ENCODE measurements around the gene PATL1.

Gene PATL1

DNA sequence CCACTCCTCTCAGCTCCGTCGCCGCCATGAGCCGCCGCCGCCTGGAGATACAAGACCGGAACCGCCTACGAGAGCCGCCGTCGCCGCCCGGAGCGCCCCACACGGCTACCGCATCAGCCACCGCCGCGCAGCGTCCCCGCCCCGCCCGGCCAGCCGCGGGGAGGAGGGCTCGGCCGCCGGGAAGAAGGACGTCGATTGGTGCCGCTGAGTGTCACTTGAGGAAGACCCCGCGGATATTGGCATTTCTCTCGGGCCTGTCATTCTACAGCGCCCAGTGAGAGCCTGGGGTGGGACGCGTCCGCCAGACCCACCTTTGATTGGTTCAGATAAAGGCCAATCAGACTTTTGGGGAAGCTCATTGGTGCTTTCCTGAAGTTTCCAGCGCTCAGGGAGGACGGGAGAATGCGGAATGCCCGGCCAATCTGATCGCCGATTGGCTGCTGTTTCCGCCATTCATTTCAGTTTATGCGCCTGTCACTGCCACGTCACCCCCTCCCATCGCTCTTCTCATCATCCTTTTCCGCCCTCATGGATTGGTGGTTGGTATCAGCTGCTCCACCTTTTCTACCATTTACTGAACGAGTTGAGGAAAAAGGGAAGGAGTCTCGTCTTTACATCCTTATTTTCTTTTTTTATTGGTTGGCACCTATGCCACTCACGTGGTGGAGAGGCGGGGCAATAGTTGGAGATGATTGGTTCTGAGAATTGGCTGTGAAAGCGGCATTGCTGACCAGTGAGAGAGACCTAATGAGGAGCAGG is 53.0 kb downstream of the PATL1 start, which contains the start of gene OSBP:
TSS of gene OSBP (minus strand) at position 138 of the 759 bp plus-strand sequence. CDS start at position 28, 110 bp downstream.
- Mint-ChIP-seq H3K27me3 (no peaks in the 10 kb centered on the region), H3K4me1 (ENCODE audit: low read depth) (peaks cover 40% of the 10 kb centered on the region), H3K4me3 (peak within 1 kb of the TSS; percentile 89), H3K27ac (peak within 1 kb of the TSS; percentile 98), H3K36me3 (ENCODE audit: low read depth) (peaks cover 23% of the 10 kb centered on the region), H3K9me3 (no peaks in the 10 kb centered on the region)
- intact Hi-C loops (cut with micrococcal nuclease): loop anchor here (1.0 to 10.0 kb wide), 3 partner anchors 53 to 189 kb away; partner anchors contain the start of gene PATL1

DNA sequence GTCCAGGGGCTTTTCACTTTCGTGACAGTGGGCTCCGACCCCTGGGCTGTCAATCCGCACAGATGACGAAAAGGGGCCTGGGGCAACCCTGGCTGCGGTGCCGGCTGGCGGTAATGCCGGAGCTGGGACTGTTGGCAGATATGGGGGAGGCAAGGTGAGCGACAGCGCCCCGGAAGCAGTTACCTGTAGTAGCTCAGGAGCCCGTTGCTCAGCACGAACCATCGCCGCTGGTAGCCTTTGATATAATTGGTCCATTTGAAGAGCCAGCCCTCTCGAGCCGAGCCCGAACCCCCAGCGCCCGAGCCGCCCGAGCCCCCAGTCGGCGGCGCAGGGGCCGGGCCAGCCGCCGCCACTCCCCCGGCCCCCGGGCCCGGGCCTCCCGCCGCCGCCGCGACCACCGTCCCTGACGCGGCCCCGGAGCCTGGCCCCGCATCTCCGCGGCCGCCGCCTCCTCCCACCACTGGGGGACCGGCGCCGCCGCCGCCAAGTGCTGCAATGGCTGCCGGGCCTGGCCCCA is 53.7 kb downstream of the PATL1 start:
- Mint-ChIP-seq H3K4me3 (peak overlapping the region; percentile 89), H3K4me1 (ENCODE audit: low read depth) (peaks cover 40% of the 10 kb centered on the region), H3K27ac (peak overlapping the region; percentile 98), H3K36me3 (ENCODE audit: low read depth) (peaks cover 30% of the 10 kb centered on the region), H3K9me3 (no peaks in the 10 kb centered on the region), H3K27me3 (no peaks in the 10 kb centered on the region)
- intact Hi-C loops (cut with micrococcal nuclease): loop anchor here (5.0 to 10.0 kb wide), 2 partner anchors 53 to 190 kb away; no protein-coding TSS in a partner anchor

DNA sequence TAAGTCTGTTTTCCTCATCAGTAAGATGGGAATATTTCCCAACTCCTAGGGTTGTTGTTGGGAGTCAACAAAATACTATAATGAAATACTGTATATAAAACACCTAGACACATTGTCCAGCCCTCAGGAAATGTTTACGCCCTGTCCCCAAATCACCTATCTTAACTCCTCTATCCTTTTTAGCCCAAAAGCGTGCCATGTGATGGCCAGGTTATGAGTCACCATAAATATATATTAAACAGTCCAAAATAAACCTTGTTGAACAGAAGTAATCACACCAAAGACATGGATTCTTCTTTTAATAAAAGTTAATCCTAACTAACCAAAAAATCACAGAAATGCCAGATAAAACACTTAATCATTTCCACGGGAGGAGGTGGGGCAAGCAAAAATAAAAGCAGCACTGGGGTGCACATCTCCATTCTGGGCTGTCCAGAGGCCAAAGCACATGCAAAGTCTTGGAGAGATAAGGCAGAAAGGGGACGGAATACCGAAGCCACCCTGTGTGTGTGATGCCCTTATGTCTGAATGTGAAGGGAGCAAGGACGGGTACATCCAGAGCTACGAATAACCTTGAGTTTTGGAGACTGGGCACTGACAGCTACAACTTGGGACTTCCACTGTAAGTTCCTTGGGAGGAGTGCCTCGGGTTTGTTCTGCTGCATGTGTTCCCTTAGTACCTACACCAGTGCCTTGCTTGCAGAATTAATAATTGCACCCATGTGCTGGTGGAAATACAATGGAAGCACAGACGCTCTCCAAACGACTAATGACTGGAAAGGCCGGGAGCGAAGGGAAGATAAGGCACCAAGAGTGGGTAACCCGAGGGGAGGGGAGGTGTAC is 54.3 kb downstream of the PATL1 start:
- H3K27me3 Mint-ChIP-seq: no peaks in the 10 kb centered on the region
- peak overlapping the region; percentile 98 for H3K27ac Mint-ChIP-seq
- H3K4me3 Mint-ChIP-seq: peak overlapping the region; percentile 89
- intact Hi-C loops (cut with micrococcal nuclease): loop anchor here (5.0 to 10.0 kb wide), 3 partner anchors 42 to 190 kb away; no protein-coding TSS in a partner anchor
- H3K36me3 Mint-ChIP-seq (ENCODE audit: low read depth): peaks cover 37% of the 10 kb centered on the region
- H3K9me3 Mint-ChIP-seq: no peaks in the 10 kb centered on the region
- peaks cover 40% of the 10 kb centered on the region for H3K4me1 Mint-ChIP-seq (ENCODE audit: low read depth)

DNA sequence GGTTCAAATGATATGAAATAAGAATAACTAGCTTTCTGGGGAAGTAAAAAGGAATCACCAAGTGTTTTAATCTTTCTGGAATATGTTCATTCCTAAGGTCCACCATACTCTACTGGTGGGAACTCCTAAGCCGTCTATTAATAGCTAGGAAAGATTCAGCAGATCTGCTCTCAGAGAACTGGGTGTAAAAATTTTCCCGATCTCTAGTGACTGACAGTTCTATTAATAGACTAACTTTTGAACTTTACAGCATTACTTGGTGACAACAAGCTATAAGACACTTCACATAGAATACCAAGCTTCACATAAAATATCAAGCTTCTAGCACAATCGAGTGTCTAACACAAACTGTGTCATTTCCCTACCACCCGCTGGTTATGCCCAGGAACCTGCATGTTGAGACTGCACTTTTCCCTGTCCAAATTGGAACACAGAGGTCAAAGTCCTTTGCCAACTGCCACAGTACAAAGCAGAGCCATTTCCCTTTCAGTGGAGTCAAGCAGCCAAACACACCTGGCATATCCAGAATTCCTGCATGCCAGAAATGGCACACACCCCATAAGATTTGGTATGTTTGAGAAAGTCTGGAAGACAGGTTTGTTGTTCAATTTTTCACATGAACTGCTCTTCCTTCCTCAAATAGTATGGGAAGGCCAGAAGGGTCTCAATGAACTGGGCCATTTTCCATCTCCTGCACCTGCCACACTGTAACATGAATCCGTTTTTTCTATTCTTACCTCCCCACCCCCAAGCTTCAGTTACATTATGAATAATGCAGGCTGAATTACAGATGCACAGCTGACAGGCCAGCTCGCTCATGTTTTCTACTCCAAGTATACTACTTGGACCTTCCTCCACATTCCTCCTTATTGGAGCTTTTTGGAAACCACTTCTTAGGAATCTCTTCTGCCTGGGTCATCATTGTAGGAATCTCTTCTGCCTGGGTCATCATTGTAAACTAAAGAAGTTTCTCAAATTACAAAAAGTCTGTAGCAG is 57.0 kb downstream of the PATL1 start:
- no peaks in the 10 kb centered on the region for H3K27me3 Mint-ChIP-seq
- peaks cover 63% of the 10 kb centered on the region for H3K36me3 Mint-ChIP-seq (ENCODE audit: low read depth)
- peaks cover 40% of the 10 kb centered on the region for H3K4me1 Mint-ChIP-seq (ENCODE audit: low read depth)
- H3K9me3 Mint-ChIP-seq: no peaks in the 10 kb centered on the region
- H3K27ac Mint-ChIP-seq: no peak overlapping the region
- intact Hi-C loops (cut with micrococcal nuclease): loop anchor here (5.0 to 10.0 kb wide), 2 partner anchors 40 to 193 kb away; no protein-coding TSS in a partner anchor
- H3K4me3 Mint-ChIP-seq: no peak overlapping the region

DNA sequence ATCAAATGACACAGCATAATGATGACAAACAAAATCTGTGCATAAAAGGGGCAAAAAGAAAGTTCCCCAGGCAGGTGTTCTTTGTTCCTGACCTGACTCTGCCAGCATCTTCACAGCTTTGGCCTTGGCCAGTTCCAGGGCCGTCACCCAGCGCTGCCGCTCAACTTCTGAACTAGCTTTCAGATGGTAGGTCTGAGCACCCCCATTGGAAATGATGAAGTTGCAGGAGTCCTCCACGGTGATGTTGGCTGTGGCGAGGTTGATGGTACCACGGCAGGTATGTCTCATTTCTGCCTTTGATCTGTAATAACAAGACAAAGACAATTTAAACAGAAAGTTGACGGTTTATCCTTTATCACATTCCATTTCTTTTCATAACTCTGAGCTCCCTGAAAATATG is 58.5 kb downstream of the PATL1 start:
- H3K27ac Mint-ChIP-seq: no peak overlapping the region
- H3K4me1 Mint-ChIP-seq (ENCODE audit: low read depth): peaks cover 34% of the 10 kb centered on the region
- H3K9me3 Mint-ChIP-seq: no peaks in the 10 kb centered on the region
- peaks cover 79% of the 10 kb centered on the region for H3K36me3 Mint-ChIP-seq (ENCODE audit: low read depth)
- no peaks in the 10 kb centered on the region for H3K27me3 Mint-ChIP-seq
- intact Hi-C loops (cut with micrococcal nuclease): loop anchor here (5.0 to 10.0 kb wide), 2 partner anchors 38 to 195 kb away; no protein-coding TSS in a partner anchor
- H3K4me3 Mint-ChIP-seq: no peak overlapping the region

DNA sequence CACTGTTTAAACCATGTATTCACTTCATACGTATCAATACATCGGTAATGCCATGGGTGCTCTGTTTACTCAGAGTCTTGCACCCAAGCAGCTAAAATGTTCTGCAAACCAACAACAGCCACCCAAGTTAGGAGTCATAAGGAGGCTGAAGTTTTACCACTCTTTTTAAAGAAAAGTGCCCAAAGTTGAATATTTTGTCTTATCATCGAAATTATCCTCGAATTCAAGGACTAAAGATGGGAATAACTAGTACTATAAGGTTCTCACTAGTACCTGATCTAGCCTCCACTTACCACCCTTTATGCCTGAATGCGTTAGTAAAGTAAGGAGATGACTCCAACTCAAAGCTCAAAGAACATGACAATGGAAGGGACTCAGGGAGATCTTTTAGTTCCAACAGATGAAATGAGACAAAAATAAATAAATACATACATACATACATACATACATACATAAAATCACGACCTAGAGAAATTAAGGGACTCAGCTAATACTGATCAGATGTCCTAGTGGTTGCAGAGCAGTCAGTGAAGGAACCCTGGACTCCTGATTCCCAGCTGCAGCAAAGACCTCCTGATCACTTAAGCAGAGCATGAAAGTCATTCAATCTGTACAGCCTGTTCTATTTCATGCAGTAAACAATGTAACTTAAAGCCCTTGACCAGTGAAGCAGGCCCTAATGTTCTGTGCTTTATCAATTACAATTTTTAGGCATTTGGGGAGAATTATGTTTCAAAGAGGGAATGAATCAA is 61.0 kb downstream of the PATL1 start:
- Mint-ChIP-seq H3K9me3 (no peaks in the 10 kb centered on the region), H3K4me1 (ENCODE audit: low read depth) (peaks cover 15% of the 10 kb centered on the region), H3K27me3 (no peaks in the 10 kb centered on the region), H3K27ac (no peak overlapping the region), H3K36me3 (ENCODE audit: low read depth) (peaks cover 89% of the 10 kb centered on the region), H3K4me3 (no peak overlapping the region)
- intact Hi-C loops (cut with micrococcal nuclease): no loop called here

DNA sequence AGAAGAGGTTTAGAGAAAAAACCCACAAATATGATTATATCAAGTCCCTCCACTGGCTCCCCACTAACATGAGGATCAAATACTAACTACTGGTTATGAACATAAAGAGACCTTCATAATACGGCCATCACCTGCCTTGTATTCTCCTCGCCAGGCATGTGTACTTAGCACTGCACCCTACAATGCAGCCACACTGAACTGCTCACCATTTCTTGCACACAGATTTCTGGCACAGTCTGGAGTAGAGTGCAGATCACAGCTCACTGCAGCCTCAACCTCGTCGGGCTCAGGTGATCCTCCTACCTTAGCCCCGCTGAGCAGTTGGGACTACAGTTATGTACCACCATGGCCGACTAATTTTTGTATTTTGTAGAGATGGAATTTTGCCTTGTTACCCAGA is 66.4 kb downstream of the PATL1 start:
- H3K27me3 Mint-ChIP-seq: no peaks in the 10 kb centered on the region
- no peak overlapping the region for H3K27ac Mint-ChIP-seq
- intact Hi-C loops (cut with micrococcal nuclease): no loop called here
- H3K9me3 Mint-ChIP-seq: no peaks in the 10 kb centered on the region
- peaks cover 3% of the 10 kb centered on the region for H3K4me1 Mint-ChIP-seq (ENCODE audit: low read depth)
- peaks cover 99% of the 10 kb centered on the region for H3K36me3 Mint-ChIP-seq (ENCODE audit: low read depth)
- no peak overlapping the region for H3K4me3 Mint-ChIP-seq

DNA sequence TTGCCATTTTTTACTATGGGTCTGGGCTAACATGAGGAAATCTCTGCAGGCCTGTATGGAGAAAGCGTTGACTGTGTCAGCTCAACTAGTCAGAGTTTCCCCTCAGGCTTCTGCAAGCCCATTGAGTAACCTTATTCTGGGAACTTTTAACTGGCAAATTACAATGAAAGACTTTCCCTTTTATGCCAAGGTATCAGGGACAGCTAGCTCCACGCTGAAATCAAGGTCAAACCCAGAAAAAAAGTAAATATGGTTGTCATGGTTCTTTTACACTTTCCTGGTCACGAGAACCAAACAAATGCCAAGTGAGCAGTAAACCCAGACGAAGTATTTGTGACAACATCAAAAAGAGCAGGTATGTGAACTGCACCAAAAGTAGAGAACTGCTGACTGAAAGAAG is 67.0 kb downstream of the PATL1 start:
- Mint-ChIP-seq H3K9me3 (no peaks in the 10 kb centered on the region), H3K36me3 (ENCODE audit: low read depth) (peaks cover 99% of the 10 kb centered on the region), H3K27me3 (no peaks in the 10 kb centered on the region), H3K4me1 (ENCODE audit: low read depth) (peaks cover 3% of the 10 kb centered on the region), H3K4me3 (no peak overlapping the region), H3K27ac (no peak overlapping the region)
- intact Hi-C loops (cut with micrococcal nuclease): no loop called here

DNA sequence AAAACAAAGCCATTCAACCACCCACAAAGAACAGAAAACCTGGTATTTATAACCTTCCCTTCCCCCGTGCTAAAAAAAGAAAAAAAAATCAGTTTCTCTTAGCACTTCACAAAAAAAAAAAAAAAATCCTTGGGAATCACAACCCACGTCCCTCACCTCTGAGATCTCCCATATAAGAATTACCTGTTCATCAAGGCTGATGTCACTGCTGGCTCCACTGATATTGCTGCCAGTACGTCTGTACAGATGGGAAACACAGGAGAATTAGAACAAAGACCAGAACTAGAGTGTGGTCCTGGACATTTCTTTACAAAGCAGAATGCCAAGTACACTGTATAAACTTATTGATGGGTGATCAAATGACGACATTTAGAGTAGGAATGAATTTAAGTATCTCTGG is 68.2 kb downstream of the PATL1 start:
- H3K27me3 Mint-ChIP-seq: no peaks in the 10 kb centered on the region

DNA sequence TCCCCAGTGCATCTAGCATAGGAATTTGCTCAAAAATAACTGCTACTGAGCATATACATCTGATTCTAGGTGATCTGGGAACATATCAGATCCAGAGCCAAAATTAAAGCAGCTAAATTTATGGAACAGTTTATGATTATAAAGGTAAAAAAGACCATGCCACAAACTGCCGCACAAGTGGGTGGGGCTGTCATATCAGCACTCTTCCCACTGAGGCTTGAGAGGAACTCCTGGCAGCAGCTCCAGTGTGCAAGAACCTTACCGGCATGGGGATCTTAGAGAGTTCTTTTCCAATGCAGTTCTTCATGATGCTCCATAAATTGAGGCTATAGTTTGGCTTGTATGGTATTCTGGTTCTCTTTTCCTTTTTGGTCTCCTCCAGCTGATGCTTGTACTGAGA is 68.6 kb downstream of the PATL1 start:
- intact Hi-C loops (cut with micrococcal nuclease): no loop called here

More for the DNA sequence above, 68.2 kb downstream of the PATL1 start:
- peaks cover 99% of the 10 kb centered on the region for H3K36me3 Mint-ChIP-seq (ENCODE audit: low read depth)
- H3K27ac Mint-ChIP-seq: no peak overlapping the region
- H3K4me1 Mint-ChIP-seq (ENCODE audit: low read depth): peaks cover 3% of the 10 kb centered on the region
- intact Hi-C loops (cut with micrococcal nuclease): no loop called here
- H3K9me3 Mint-ChIP-seq: no peaks in the 10 kb centered on the region
- H3K4me3 Mint-ChIP-seq: no peak overlapping the region

DNA sequence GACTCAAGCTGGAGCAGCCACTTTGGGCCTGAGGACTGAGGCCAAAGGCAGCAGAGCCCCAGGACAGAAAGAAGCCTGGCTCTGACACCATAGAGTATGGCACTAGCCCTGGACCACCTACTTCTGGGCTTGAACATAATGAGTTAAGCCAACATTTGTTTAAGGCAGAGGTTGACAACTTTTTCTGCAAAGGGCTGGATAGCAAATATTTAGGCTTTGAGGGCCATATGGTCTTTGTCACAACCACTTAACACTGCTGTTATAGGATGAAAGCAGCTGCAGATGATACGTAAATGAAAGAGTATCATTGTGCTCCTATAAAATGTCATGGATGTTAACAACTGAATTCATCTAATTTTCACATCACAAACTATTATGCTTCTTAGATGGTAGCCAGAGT is 69.9 kb downstream of the PATL1 start:
- peaks cover 3% of the 10 kb centered on the region for H3K4me1 Mint-ChIP-seq (ENCODE audit: low read depth)

More for the DNA sequence above, 68.6 kb downstream of the PATL1 start:
- H3K27me3 Mint-ChIP-seq: no peaks in the 10 kb centered on the region
- peaks cover 3% of the 10 kb centered on the region for H3K4me1 Mint-ChIP-seq (ENCODE audit: low read depth)
- peaks cover 99% of the 10 kb centered on the region for H3K36me3 Mint-ChIP-seq (ENCODE audit: low read depth)
- no peak overlapping the region for H3K27ac Mint-ChIP-seq
- no peak overlapping the region for H3K4me3 Mint-ChIP-seq
- H3K9me3 Mint-ChIP-seq: no peaks in the 10 kb centered on the region

More for the DNA sequence above, 69.9 kb downstream of the PATL1 start:
- intact Hi-C loops (cut with micrococcal nuclease): no loop called here
- no peak overlapping the region for H3K27ac Mint-ChIP-seq
- H3K36me3 Mint-ChIP-seq (ENCODE audit: low read depth): peaks cover 100% of the 10 kb centered on the region
- no peak overlapping the region for H3K4me3 Mint-ChIP-seq
- no peaks in the 10 kb centered on the region for H3K9me3 Mint-ChIP-seq
- no peaks in the 10 kb centered on the region for H3K27me3 Mint-ChIP-seq
